ENCODE results near the gene RUNX1. TPM values are rescaled to one million over a fixed set of nuclear protein-coding genes. Genes with fewer than 3 reads are reported as not detected.

Gene RUNX1
- total and polyA plus RNA-seq, 4 donors = 23.3 to 100 (median 33.4) TPM

DNA sequence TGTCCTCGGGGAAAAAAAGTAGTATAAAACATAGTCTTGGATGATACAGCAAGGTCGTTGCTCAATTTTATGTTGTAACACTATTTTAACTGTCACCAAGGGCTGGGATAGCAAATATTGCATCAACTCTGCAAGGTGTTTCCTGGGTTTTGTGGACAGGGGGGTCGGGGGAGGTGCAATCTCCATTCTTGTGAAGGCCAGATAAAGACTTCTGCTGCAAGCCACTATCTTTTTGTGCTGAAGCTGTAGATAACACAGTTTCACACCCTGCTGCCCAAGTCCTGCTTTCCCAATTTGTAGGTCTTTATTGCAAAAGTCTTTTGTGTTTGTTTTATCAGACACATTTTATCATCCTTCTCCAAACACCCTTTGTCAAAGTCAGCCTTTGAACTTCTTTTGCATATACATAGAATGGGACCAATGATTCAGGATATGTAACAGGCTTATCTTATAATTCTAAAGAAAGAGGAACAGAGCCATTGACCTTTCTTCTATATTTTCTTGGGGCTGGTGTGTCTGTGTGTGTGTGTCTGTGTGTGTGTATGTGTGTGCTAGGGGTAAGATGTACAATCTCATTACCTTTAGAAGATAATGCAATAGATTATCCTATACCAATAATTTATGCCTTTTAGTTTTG, 140.6 kb downstream of the RUNX1 start:
- TF ChIP-seq, protein P1, sequence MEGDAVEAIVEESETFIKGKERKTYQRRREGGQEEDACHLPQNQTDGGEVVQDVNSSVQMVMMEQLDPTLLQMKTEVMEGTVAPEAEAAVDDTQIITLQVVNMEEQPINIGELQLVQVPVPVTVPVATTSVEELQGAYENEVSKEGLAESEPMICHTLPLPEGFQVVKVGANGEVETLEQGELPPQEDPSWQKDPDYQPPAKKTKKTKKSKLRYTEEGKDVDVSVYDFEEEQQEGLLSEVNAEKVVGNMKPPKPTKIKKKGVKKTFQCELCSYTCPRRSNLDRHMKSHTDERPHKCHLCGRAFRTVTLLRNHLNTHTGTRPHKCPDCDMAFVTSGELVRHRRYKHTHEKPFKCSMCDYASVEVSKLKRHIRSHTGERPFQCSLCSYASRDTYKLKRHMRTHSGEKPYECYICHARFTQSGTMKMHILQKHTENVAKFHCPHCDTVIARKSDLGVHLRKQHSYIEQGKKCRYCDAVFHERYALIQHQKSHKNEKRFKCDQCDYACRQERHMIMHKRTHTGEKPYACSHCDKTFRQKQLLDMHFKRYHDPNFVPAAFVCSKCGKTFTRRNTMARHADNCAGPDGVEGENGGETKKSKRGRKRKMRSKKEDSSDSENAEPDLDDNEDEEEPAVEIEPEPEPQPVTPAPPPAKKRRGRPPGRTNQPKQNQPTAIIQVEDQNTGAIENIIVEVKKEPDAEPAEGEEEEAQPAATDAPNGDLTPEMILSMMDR (IDR thresholded peaks at IDR 0.05; ENCODE audit: control extremely low read depth, extremely low read depth) = no peak
- no peak overlapping the region for H3K9ac ChIP-seq (ENCODE audit: insufficient read depth in 1 of 2, low read length in 2 of 2)
- ATAC-seq (ENCODE audit: insufficient read depth, low FRiP score) (no peak), DNase-seq (no peak)
- H3K9me3 ChIP-seq (ENCODE audit: control insufficient read depth in 4 of 4, insufficient read depth in 3 of 4, low read length in 3 of 4) = no peaks in the 10 kb centered on the region
- H3K36me3 ChIP-seq (ENCODE audit: control insufficient read depth in 4 of 4, insufficient read depth in 4 of 4, low read length in 4 of 4) = no peaks in the 10 kb centered on the region
- no peak overlapping the region for H3K4me3 ChIP-seq
- H3K27ac ChIP-seq (ENCODE audit: low read depth in 1 of 2, low read length in 1 of 2) = no peak overlapping the region
- H3K27me3 ChIP-seq (ENCODE audit: control insufficient read depth in 3 of 3, insufficient read depth in 3 of 3, low read length in 2 of 3) = no peaks in the 10 kb centered on the region
- H3K4me1 ChIP-seq (ENCODE audit: control insufficient read depth in 5 of 5, insufficient read depth in 5 of 5, low read length in 5 of 5) = peaks cover 0 to 4% (median 0%) of the 10 kb centered on the region in 5 donors
- 5 to 12% methylated on average over 3 of the region's 3 CpGs for WGBS, 2 donors

DNA sequence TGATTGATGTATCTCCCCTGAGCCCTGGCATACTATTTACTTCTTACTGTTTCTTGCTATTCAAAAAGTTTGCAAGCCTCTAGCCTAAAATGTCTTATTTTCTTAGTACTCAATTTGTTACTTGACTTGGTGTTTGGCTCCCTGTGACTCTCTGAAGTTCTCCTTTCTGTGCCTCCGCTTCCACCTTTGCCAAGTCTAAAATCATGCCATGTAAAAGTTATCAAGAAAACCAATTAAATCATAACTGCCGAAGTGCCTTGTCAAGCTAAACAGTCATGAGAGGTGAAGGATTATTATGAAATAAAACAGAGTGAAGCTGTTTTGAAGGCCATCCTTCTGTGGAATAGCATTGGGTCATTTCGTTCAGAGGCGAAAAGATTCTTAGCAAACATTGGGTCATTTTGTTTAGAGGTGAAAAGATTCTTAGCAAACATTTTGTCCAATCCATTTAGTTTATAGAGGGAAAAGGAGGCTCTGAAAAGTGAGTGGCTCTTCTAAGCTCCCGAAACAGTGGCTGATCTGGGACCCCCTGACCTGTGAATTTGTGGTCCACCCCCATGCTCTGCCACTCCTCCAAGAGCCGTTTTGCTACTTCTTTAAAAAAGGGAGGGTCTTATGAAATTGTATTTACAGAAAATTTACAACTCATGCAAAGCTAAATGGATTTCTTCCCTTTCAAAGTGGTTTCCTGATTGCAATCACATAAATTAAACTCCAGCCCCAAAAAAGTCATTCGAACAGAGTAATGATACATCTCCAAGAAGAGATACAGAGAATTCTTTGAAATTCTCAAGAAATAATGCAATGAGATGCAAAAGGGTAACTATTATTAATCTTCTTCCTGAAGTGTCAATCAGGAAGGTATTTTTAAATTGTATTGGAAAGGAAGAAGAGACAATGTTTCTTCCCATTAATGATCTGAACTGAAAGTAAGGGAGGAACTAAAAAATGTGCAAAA, 141.4 kb downstream of the RUNX1 start:
- no peaks in the 10 kb centered on the region for H3K27me3 ChIP-seq (ENCODE audit: control insufficient read depth in 3 of 3, insufficient read depth in 3 of 3, low read length in 2 of 3)
- H3K4me1 ChIP-seq (ENCODE audit: control insufficient read depth in 5 of 5, insufficient read depth in 5 of 5, low read length in 5 of 5) = no peaks in the 10 kb centered on the region
- no peak overlapping the region for H3K4me3 ChIP-seq
- TF ChIP-seq, protein P1 (IDR thresholded peaks at IDR 0.05; ENCODE audit: control extremely low read depth, extremely low read depth) = no peak
- ATAC-seq (ENCODE audit: insufficient read depth, low FRiP score) = no peak
- H3K27ac ChIP-seq (ENCODE audit: low read depth in 1 of 2, low read length in 1 of 2) = no peak overlapping the region
- no peaks in the 10 kb centered on the region for H3K36me3 ChIP-seq (ENCODE audit: control insufficient read depth in 4 of 4, insufficient read depth in 4 of 4, low read length in 4 of 4)
- H3K9me3 ChIP-seq (ENCODE audit: control insufficient read depth in 4 of 4, insufficient read depth in 3 of 4, low read length in 3 of 4) = no peaks in the 10 kb centered on the region
- 25 to 49% methylated on average over 7 of the region's 7 CpGs for WGBS, 2 donors
- no peak overlapping the region for H3K9ac ChIP-seq (ENCODE audit: insufficient read depth in 1 of 2, low read length in 2 of 2)
- no peak for DNase-seq

DNA sequence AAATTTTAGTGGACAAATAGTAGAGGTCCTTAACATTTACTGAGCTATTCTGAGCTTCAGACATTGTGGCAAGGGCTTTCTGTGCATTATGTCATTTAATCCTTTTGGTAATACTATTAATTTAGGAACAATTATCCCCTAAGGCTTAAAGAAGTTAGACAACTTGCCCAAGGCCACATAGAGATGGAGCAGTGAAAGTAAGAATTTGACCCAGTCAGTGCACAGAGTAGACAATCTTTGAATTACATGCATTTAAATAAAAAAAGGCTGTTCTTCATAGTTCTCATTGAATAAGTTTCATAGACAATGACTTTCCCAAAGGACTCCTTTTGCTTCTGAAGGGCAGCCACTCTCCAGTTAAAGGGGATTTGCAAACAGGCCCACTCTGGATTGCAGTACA, 142.7 kb downstream of the RUNX1 start:
- no peak for ATAC-seq (ENCODE audit: insufficient read depth, low FRiP score)

More for the DNA sequence above, 142.7 kb downstream of the RUNX1 start:
- H3K36me3 ChIP-seq (ENCODE audit: control insufficient read depth in 4 of 4, insufficient read depth in 4 of 4, low read length in 4 of 4) = no peaks in the 10 kb centered on the region
- H3K9me3 ChIP-seq (ENCODE audit: control insufficient read depth in 4 of 4, insufficient read depth in 3 of 4, low read length in 3 of 4) = no peaks in the 10 kb centered on the region
- no peak overlapping the region for H3K9ac ChIP-seq (ENCODE audit: insufficient read depth in 1 of 2, low read length in 2 of 2)
- DNase-seq = no peak
- H3K27ac ChIP-seq (ENCODE audit: low read depth in 1 of 2, low read length in 1 of 2) = no peak overlapping the region
- H3K4me1 ChIP-seq (ENCODE audit: control insufficient read depth in 5 of 5, insufficient read depth in 5 of 5, low read length in 5 of 5) = no peaks in the 10 kb centered on the region
- H3K4me3 ChIP-seq = no peak overlapping the region
- H3K27me3 ChIP-seq (ENCODE audit: control insufficient read depth in 3 of 3, insufficient read depth in 3 of 3, low read length in 2 of 3) = no peaks in the 10 kb centered on the region
- TF ChIP-seq, protein P1 (IDR thresholded peaks at IDR 0.05; ENCODE audit: control extremely low read depth, extremely low read depth) = no peak

All from lung (tissue), 12 donors.